ENCODE results near the gene GALNTL6. TPM values are rescaled to one million over a fixed set of nuclear protein-coding genes. Genes with fewer than 3 reads are reported as not detected.

The GALNTL6 gene
- total and polyA plus RNA-seq, 9 of the 15 experiments (the other 6 are each of a cell fraction or from before 2014, with no cell fraction given): 0.18 to 0.50 (median 0.29) TPM

DNA sequence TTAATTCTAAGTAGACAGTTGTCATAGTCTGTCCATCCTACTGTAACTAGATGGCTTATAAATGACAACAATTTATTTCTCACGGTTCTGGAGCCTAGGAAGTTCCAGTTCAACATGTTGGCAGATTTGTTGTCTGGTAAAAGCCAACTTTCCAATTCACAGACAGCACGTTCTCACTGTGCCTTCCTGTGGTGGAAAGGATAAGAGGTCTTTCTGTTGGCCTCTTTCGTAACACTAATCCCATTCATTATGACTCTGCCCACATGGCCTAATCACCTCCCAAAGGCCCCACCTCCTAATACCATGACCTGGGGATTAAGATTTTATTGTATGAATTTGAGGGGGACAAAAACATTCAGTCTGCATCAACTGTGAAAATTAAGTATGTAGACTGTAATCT, 83.2 kb downstream of the GALNTL6 start (continued):
- no peak for TF ChIP-seq ZNF311 (CRISPR knock-in tag; IDR thresholded peaks at IDR 0.05)
- no peak for TF ChIP-seq LEF1 (IDR thresholded peaks at IDR 0.05)
- no peak for TF ChIP-seq HMG20B (CRISPR knock-in tag; IDR thresholded peaks at IDR 0.05)
- TF ChIP-seq DIDO1 (tag; IDR thresholded peaks at IDR 0.05; ENCODE audit: low read depth): no peak
- no peak for TF ChIP-seq NFE2 (IDR thresholded peaks at IDR 0.05; ENCODE audit: low read depth)

DNA sequence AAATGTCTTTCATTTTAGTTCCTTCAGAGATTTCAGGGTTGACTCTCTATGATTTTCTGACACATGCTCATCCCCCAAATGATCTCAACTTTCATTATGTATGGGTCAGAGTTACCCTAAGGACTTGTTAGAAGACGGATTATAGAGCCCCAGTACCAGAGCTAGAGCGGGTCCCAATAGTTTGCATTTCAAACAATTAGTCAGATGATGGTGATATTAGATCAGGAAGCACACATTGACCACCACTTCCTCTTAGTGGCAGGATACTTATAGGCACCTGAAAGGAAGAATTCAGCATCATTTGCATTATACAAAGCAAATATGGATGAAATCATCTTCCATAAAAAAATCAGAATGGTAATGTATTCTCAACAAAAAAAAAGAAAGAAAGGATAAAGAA, 106.1 kb downstream of the GALNTL6 start:
- H3K4me3 ChIP-seq: no peak overlapping the region
- BruUV-seq (replicated peaks): no TSS peak
- ChIA-PET POLR2A (no interaction called here), CTCF (ENCODE audit: low intra/inter-chr PET ratio) (no interaction called here)
- 0% methylated on average over 2 of the region's 2 CpGs for WGBS (ENCODE audit: insufficient coverage, low coverage, missing lambda C conversion rate)
- in situ Hi-C loops (cut with MboI): no loop called here
- H3K9me1 ChIP-seq (ENCODE audit: control insufficient read depth, insufficient read depth, low read length): no peaks in the 10 kb centered on the region
- TF ChIP-seq ARNT (IDR thresholded peaks at IDR 0.05) (no peak), ZNF174 (CRISPR knock-in tag; IDR thresholded peaks at IDR 0.05) (no peak), PTRF (tag; IDR thresholded peaks at IDR 0.05) (no peak), DMBX1 (CRISPR knock-in tag; IDR thresholded peaks at IDR 0.05; ENCODE audit: borderline replicate concordance) (no peak), HCFC1 (IDR thresholded peaks at IDR 0.05; ENCODE audit: low read depth, low read length) (no peak), KDM5B (IDR thresholded peaks at IDR 0.05; ENCODE audit: insufficient replicate concordance, low read depth, low read length) (no peak), ESRRA (IDR thresholded peaks at IDR 0.05; ENCODE audit: borderline replicate concordance, low read depth) (no peak), ZNF384 (IDR thresholded peaks at IDR 0.05; ENCODE audit: low read depth, low read length) (no peak), ZNF133 (CRISPR knock-in tag; IDR thresholded peaks at IDR 0.05) (no peak), HNRNPUL1 (IDR thresholded peaks at IDR 0.05; ENCODE audit: low read length) (no peak), ASH1L (IDR thresholded peaks at IDR 0.05; ENCODE audit: borderline replicate concordance, low read depth, partially characterized antibody) (no peak), KAT2B (IDR thresholded peaks at IDR 0.05; ENCODE audit: low read depth, low read length) (no peak), BDP1 (IDR thresholded peaks at IDR 0.05; ENCODE audit: insufficient read depth, insufficient read length) (no peak)
- TF ChIP-seq, protein P1, sequence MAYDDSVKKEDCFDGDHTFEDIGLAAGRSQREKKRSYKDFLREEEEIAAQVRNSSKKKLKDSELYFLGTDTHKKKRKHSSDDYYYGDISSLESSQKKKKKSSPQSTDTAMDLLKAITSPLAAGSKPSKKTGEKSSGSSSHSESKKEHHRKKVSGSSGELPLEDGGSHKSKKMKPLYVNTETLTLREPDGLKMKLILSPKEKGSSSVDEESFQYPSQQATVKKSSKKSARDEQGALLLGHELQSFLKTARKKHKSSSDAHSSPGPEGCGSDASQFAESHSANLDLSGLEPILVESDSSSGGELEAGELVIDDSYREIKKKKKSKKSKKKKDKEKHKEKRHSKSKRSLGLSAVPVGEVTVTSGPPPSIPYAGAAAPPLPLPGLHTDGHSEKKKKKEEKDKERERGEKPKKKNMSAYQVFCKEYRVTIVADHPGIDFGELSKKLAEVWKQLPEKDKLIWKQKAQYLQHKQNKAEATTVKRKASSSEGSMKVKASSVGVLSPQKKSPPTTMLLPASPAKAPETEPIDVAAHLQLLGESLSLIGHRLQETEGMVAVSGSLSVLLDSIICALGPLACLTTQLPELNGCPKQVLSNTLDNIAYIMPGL (CRISPR knock-in tag; IDR thresholded peaks at IDR 0.05): no peak
- TF ChIP-seq, protein P2, sequence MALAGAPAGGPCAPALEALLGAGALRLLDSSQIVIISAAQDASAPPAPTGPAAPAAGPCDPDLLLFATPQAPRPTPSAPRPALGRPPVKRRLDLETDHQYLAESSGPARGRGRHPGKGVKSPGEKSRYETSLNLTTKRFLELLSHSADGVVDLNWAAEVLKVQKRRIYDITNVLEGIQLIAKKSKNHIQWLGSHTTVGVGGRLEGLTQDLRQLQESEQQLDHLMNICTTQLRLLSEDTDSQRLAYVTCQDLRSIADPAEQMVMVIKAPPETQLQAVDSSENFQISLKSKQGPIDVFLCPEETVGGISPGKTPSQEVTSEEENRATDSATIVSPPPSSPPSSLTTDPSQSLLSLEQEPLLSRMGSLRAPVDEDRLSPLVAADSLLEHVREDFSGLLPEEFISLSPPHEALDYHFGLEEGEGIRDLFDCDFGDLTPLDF (CRISPR knock-in tag; IDR thresholded peaks at IDR 0.05): no peak
- H3K79me2 ChIP-seq (ENCODE audit: control insufficient read depth, insufficient read depth, low read length): no peaks in the 10 kb centered on the region
- H4K20me1 ChIP-seq (replicated peaks; ENCODE audit: control insufficient read depth, insufficient read depth, low read length): no peaks in the 10 kb centered on the region
- H2AFZ ChIP-seq (ENCODE audit: low read depth, low read length): no peak overlapping the region
- no peak overlapping the region for H3K27ac ChIP-seq (ENCODE audit: extremely low read depth, low read depth, low read length)
- FAIRE-seq: no peak
- H3K9ac ChIP-seq (ENCODE audit: insufficient read depth in 1 of 2, low read depth in 2 of 2, low read length in 2 of 2): no peak overlapping the region
- ATAC-seq: no peak
- no peaks in the 10 kb centered on the region for H3K9me3 ChIP-seq (replicated peaks; ENCODE audit: control insufficient read depth, insufficient read depth, low read depth, low read length)
- no peak overlapping the region for H3K4me2 ChIP-seq (ENCODE audit: insufficient read depth, low read length)
- no peaks in the 10 kb centered on the region for H3K4me1 ChIP-seq (replicated peaks in 1 of 2; ENCODE audit: control insufficient read depth in 2 of 2, insufficient read depth in 2 of 2, low read length in 2 of 2)
- DNase-seq (ENCODE audit: extremely low read depth in 1 of 4, low spot score in 3 of 4): no peak
- no peaks in the 10 kb centered on the region for H3K36me3 ChIP-seq (ENCODE audit: control insufficient read depth, insufficient read depth, low read length)
- intact Hi-C loops (cut with micrococcal nuclease): no loop called here
- no peaks in the 10 kb centered on the region for H3K27me3 ChIP-seq (ENCODE audit: control insufficient read depth in 2 of 2, insufficient read depth in 2 of 2, low read length in 2 of 2)

Data from K562 (cell line).